ENCODE data around the gene GDI2.
"Not testable (repeated sequence)": the region's sequence is repeated elsewhere in the genome, so short reads cannot be mapped to it uniquely, and the experiment has no call there.

GDI2 gene

GRCh38 chr10:5840314-5841307 is 27.4 kb upstream of the GDI2 start:
- H3K4me3 ChIP-seq (ENCODE audit: low read length), result no peak overlapping the region
- H3K9me3 ChIP-seq (ENCODE audit: control insufficient read depth, low read length), result no peaks in the 10 kb centered on the region
- no peaks in the 10 kb centered on the region for H3K4me1 ChIP-seq (ENCODE audit: control insufficient read depth, insufficient read depth, low read length)
- no peaks in the 10 kb centered on the region for H3K27me3 ChIP-seq (ENCODE audit: control insufficient read depth, insufficient read depth, low read length)
- H3K9ac ChIP-seq (ENCODE audit: low read length), result no peak overlapping the region
- no peaks in the 10 kb centered on the region for H3K36me3 ChIP-seq (ENCODE audit: control insufficient read depth, insufficient read depth, low read length)

DNA sequence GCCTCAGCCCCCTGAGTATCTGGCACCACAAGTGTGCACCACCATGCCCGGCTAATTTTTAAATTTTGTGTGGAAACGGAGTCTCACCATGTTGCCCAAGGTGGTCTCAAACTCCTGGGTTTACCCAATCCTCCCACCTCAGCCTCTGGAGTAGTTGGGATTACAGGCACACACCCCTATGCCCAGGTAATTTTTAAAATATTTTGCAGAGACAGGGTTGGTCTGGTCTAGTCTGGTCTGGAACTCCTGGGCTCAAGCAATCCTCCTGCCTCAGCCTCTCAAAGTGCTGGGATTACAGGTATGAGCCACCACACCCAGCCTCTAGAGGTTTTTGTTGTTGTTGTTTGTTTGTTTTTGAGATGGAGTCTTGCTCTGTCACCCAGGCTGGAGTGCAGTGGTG is 22.9 kb upstream of the GDI2 start:
- not testable (repeated sequence) for H3K36me3 ChIP-seq (ENCODE audit: control insufficient read depth, insufficient read depth, low read length); H3K9me3 ChIP-seq (ENCODE audit: control insufficient read depth, low read length); H3K4me1 ChIP-seq (ENCODE audit: control insufficient read depth, insufficient read depth, low read length); H3K4me3 ChIP-seq (ENCODE audit: low read length); H3K9ac ChIP-seq (ENCODE audit: low read length); H3K27me3 ChIP-seq (ENCODE audit: control insufficient read depth, insufficient read depth, low read length)

DNA sequence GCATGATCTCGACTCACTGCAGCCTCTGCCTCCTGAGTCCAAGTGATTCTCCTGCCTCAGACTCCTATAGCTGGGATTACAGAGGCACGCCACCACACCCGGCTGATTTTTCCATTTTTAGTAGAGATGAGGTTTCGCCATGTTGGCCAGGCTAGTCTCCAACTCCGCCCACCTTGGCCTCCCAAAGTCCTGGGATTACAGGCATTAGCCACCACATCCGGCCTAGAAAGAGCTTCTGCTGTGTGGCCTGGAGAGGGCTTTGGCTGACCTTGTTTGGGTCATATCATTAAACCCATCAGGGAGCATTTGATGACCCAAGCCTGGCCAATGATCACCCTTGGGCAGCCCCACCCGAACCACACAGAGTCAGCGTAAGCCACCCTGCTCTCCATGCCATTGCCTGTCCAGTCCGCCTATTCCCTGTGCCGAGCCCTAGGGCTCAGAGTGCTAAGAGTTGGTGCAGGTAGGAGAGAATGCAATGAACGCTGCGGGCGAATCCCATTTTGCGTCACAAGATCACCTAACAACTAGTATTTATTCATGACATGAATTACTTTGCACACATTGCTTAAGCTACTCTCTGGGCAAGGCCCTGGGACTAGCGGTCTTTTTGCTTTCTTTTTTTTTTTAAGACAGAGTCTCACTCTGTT is 22.3 kb upstream of the GDI2 start:
- no peaks in the 10 kb centered on the region for H3K36me3 ChIP-seq (ENCODE audit: control insufficient read depth, insufficient read depth, low read length)
- no peak overlapping the region for H3K4me3 ChIP-seq (ENCODE audit: low read length)
- H3K4me1 ChIP-seq (ENCODE audit: control insufficient read depth, insufficient read depth, low read length), result peaks cover 4% of the 10 kb centered on the region
- no peak overlapping the region for H3K9ac ChIP-seq (ENCODE audit: low read length)
- H3K27me3 ChIP-seq (ENCODE audit: control insufficient read depth, insufficient read depth, low read length), result no peaks in the 10 kb centered on the region
- no peaks in the 10 kb centered on the region for H3K9me3 ChIP-seq (ENCODE audit: control insufficient read depth, low read length)

- peaks cover 4% of the 10 kb centered on the region for H3K4me1 ChIP-seq (ENCODE audit: control insufficient read depth, insufficient read depth, low read length)
- H3K9ac ChIP-seq (ENCODE audit: low read length), result no peak overlapping the region
- no peak overlapping the region for H3K4me3 ChIP-seq (ENCODE audit: low read length)
- H3K9me3 ChIP-seq (ENCODE audit: control insufficient read depth, low read length), result no peaks in the 10 kb centered on the region
- no peaks in the 10 kb centered on the region for H3K36me3 ChIP-seq (ENCODE audit: control insufficient read depth, insufficient read depth, low read length)
- H3K27me3 ChIP-seq (ENCODE audit: control insufficient read depth, insufficient read depth, low read length), result no peaks in the 10 kb centered on the region
These were observed 20.6 kb upstream of the GDI2 start for GRCh38 chr10:5833814-5834213.

GRCh38 chr10:5832946-5833345 is 19.7 kb upstream of the GDI2 start:
- no peak overlapping the region for H3K9ac ChIP-seq (ENCODE audit: low read length)
- H3K4me3 ChIP-seq (ENCODE audit: low read length), result no peak overlapping the region
- no peaks in the 10 kb centered on the region for H3K36me3 ChIP-seq (ENCODE audit: control insufficient read depth, insufficient read depth, low read length)
- H3K9me3 ChIP-seq (ENCODE audit: control insufficient read depth, low read length), result no peaks in the 10 kb centered on the region
- peaks cover 4% of the 10 kb centered on the region for H3K4me1 ChIP-seq (ENCODE audit: control insufficient read depth, insufficient read depth, low read length)
- no peaks in the 10 kb centered on the region for H3K27me3 ChIP-seq (ENCODE audit: control insufficient read depth, insufficient read depth, low read length)

GRCh38 chr10:5831446-5831782 is 18.2 kb upstream of the GDI2 start:
- Histone ChIP-seq H3K36me3 (ENCODE audit: control insufficient read depth, insufficient read depth, low read length) (no peaks in the 10 kb centered on the region), H3K9ac (ENCODE audit: low read length) (no peak overlapping the region), H3K4me3 (ENCODE audit: low read length) (no peak overlapping the region), H3K9me3 (ENCODE audit: control insufficient read depth, low read length) (no peaks in the 10 kb centered on the region), H3K27me3 (ENCODE audit: control insufficient read depth, insufficient read depth, low read length) (no peaks in the 10 kb centered on the region), H3K4me1 (ENCODE audit: control insufficient read depth, insufficient read depth, low read length) (peaks cover 4% of the 10 kb centered on the region)

- Histone ChIP-seq H3K36me3 (ENCODE audit: control insufficient read depth, insufficient read depth, low read length) (no peaks in the 10 kb centered on the region), H3K27me3 (ENCODE audit: control insufficient read depth, insufficient read depth, low read length) (no peaks in the 10 kb centered on the region), H3K9ac (ENCODE audit: low read length) (no peak overlapping the region), H3K4me1 (ENCODE audit: control insufficient read depth, insufficient read depth, low read length) (peaks cover 4% of the 10 kb centered on the region), H3K4me3 (ENCODE audit: low read length) (no peak overlapping the region), H3K9me3 (ENCODE audit: control insufficient read depth, low read length) (no peaks in the 10 kb centered on the region)
These were observed 17.6 kb upstream of the GDI2 start for GRCh38 chr10:5830629-5831445.

DNA sequence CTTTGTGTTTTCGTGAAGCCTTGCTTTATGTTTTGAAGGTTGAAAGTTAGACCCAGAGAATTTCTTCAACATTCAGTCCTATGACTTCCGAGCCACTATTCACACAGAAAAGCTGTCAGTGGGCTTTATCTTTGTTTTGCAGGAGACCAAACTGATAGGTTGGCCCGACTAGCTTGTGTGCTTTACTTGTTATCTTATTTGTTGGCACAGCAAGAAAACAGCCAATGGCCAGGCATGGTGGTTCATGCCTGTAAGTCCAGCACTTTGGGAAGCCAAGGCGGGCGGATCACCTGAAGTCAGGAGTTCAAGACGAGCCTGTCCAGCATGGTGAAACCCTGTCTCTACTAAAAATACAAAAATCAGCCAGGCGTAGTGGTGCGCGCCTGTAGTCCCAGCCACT is 16.0 kb upstream of the GDI2 start:
- Histone ChIP-seq H3K36me3 (ENCODE audit: control insufficient read depth, insufficient read depth, low read length) (no peaks in the 10 kb centered on the region), H3K4me3 (ENCODE audit: low read length) (no peak overlapping the region), H3K9ac (ENCODE audit: low read length) (no peak overlapping the region), H3K4me1 (ENCODE audit: control insufficient read depth, insufficient read depth, low read length) (peaks cover 4% of the 10 kb centered on the region), H3K9me3 (ENCODE audit: control insufficient read depth, low read length) (no peaks in the 10 kb centered on the region), H3K27me3 (ENCODE audit: control insufficient read depth, insufficient read depth, low read length) (no peaks in the 10 kb centered on the region)

- H3K4me3 ChIP-seq (ENCODE audit: low read length), result no peak overlapping the region
- peaks cover 4% of the 10 kb centered on the region for H3K4me1 ChIP-seq (ENCODE audit: control insufficient read depth, insufficient read depth, low read length)
- H3K36me3 ChIP-seq (ENCODE audit: control insufficient read depth, insufficient read depth, low read length), result no peaks in the 10 kb centered on the region
- H3K27me3 ChIP-seq (ENCODE audit: control insufficient read depth, insufficient read depth, low read length), result no peaks in the 10 kb centered on the region
- H3K9ac ChIP-seq (ENCODE audit: low read length), result no peak overlapping the region
- no peaks in the 10 kb centered on the region for H3K9me3 ChIP-seq (ENCODE audit: control insufficient read depth, low read length)
These were observed 15.5 kb upstream of the GDI2 start for GRCh38 chr10:5828725-5829124.

DNA sequence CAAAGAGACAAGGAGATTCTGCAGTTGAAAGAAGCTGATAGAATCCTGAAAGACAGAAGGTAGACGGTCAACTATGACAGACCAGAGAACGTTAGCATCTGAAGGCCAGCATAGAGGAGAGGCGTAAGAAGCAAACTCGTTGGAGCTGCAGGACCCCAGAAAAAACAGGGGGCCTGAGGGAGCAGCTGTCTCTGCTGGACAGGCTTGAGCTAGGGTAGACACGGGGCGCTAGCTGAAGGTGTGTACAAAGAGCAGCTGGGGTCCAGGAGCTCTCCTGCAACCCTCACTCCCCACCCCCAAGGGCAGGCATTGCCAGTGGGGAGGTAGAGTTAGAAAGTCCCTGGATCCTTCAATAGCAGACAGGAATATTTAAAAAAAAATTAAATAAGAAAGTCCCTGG is 14.6 kb upstream of the GDI2 start:
- H3K4me3 ChIP-seq (ENCODE audit: low read length), result no peak overlapping the region
- no peaks in the 10 kb centered on the region for H3K27me3 ChIP-seq (ENCODE audit: control insufficient read depth, insufficient read depth, low read length)
- H3K9ac ChIP-seq (ENCODE audit: low read length), result no peak overlapping the region
- H3K4me1 ChIP-seq (ENCODE audit: control insufficient read depth, insufficient read depth, low read length), result peaks cover 4% of the 10 kb centered on the region
- no peaks in the 10 kb centered on the region for H3K36me3 ChIP-seq (ENCODE audit: control insufficient read depth, insufficient read depth, low read length)
- no peaks in the 10 kb centered on the region for H3K9me3 ChIP-seq (ENCODE audit: control insufficient read depth, low read length)

DNA sequence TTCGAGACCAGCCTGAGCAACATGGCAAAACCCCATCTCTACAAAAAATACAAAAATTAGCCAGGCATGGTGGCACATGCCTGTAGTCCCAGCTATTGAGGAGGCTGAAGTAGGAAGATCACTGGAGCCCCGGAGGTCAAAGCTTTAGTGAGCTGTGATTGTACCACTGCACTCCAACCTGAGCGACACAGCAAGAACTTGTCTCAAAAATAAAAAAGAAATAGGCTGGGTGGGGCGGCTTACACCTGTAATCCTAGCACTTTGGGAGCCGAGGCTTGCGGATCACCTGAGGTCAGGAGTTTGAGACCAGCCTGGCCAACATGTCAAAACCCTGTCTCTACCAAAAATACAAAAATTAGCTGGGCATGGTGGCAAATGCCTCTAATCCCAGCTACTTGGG is 13.3 kb upstream of the GDI2 start:
- H3K27me3 ChIP-seq (ENCODE audit: control insufficient read depth, insufficient read depth, low read length); H3K4me3 ChIP-seq (ENCODE audit: low read length); H3K4me1 ChIP-seq (ENCODE audit: control insufficient read depth, insufficient read depth, low read length); H3K9ac ChIP-seq (ENCODE audit: low read length); H3K36me3 ChIP-seq (ENCODE audit: control insufficient read depth, insufficient read depth, low read length); H3K9me3 ChIP-seq (ENCODE audit: control insufficient read depth, low read length): not testable (repeated sequence)

DNA sequence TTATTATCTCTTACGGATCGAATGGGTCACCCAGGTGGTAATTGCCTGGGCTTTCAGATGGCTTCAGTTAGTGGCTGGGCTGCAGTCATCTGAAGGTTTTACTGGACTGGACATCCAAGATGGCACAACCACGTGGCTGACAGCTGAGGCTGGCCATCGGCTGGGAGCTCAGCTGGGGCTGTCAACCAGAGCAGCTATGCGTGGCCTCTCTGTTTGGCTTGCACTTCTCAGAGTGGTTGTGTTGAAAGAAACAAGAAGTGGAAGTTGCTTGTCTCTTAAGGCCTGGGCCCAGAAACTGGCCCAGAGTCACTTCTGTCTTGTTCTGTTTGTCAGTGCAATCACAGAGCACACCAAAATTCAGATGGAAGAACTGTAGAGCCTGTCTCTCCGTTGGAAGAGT is 5.7 kb upstream of the GDI2 start:
- Histone ChIP-seq H3K9me3 (ENCODE audit: control insufficient read depth, low read length) (no peaks in the 10 kb centered on the region), H3K4me1 (ENCODE audit: control insufficient read depth, insufficient read depth, low read length) (peaks cover 12% of the 10 kb centered on the region), H3K27me3 (ENCODE audit: control insufficient read depth, insufficient read depth, low read length) (no peaks in the 10 kb centered on the region), H3K36me3 (ENCODE audit: control insufficient read depth, insufficient read depth, low read length) (no peaks in the 10 kb centered on the region), H3K9ac (ENCODE audit: low read length) (no peak overlapping the region), H3K4me3 (ENCODE audit: low read length) (no peak overlapping the region)
